HG03354 (cell line): ENCODE measurements around the gene RIPPLY2.
"Not testable (repeated sequence)": the region's sequence is repeated elsewhere in the genome, so short reads cannot be mapped to it uniquely, and the experiment has no call there.

ENCODE experiments used
- ATAC-seq: cut with Tn5 transposase; IDR thresholded peaks from one replicate; pipeline ENCODE4 v1.9.1; 2021; ENCODE audit warnings: mild to moderate bottlenecking; ENCODE audit not compliant: unreplicated experiment, poor library complexity, severe bottlenecking

Gene RIPPLY2

GRCh38 chr6:83891586-83891985 lies 38.4 kb downstream of the RIPPLY2 start:
- no peak for ATAC-seq

- ATAC-seq: no peak
Measured at GRCh38 chr6:83893024-83893423, 39.9 kb downstream of the RIPPLY2 start.

GRCh38 chr6:83897094-83897493 lies 43.9 kb downstream of the RIPPLY2 start:
- ATAC-seq: not testable (repeated sequence)

- ATAC-seq: no peak
Measured at GRCh38 chr6:83901624-83902023, 48.5 kb downstream of the RIPPLY2 start.

- ATAC-seq: no peak
Measured at GRCh38 chr6:83904395-83904794, 51.2 kb downstream of the RIPPLY2 start.

GRCh38 chr6:83905648-83906047 lies 52.5 kb downstream of the RIPPLY2 start:
- no peak for ATAC-seq
